Lower lobe of right lung (tissue), 2 donors: ENCODE measurements around the gene PTPN11. TPM values are rescaled to one million over a fixed set of nuclear protein-coding genes. Genes with fewer than 3 reads are reported as not detected.

Experiments
- ATAC-seq, 2 donors: fragments of 200-7000 bp; cut with Tn5 transposase; one replicate each; pipeline ENCODE4 v1.9.1; 2020 to 2022; ENCODE audit warnings: mild to moderate bottlenecking in 2 of 2, moderate library complexity in 2 of 2
- DNase-seq: peaks from one replicate; pipeline ENCODE4 v3.0.0-alpha.2; 2020
- H3K27ac ChIP-seq: fragments of 200-600 bp; one replicate; pipeline ENCODE4 v1.8.0; 2022
- H3K27me3 ChIP-seq: fragments of 200-600 bp; one replicate; pipeline ENCODE4 v1.8.0; 2022; ENCODE audit warnings: low read depth
- H3K36me3 ChIP-seq: fragments of 200-600 bp; one replicate; pipeline ENCODE4 v1.8.0; 2022; ENCODE audit warnings: mild to moderate bottlenecking
- H3K4me1 ChIP-seq: fragments of 200-600 bp; one replicate; pipeline ENCODE4 v1.8.0; 2022
- H3K4me3 ChIP-seq: fragments of 200-600 bp; one replicate; pipeline ENCODE4 v1.8.0; 2022; ENCODE audit warnings: mild to moderate bottlenecking
- H3K9me3 ChIP-seq: fragments of 200-600 bp; one replicate; pipeline ENCODE4 v1.8.0; 2022
- intact Hi-C: fragments of 100-400 bp; cut with DNase I; formaldehyde crosslinking; loops from one replicate; pipeline ENCODE4 v1.11.0; 2022
- total RNA-seq: library from RNA; stranded (reverse); fragmentation: NEBNext Ultra II Directional; extraction: Animal tissue kit (Norgen Biotek cat#: 25700); gene quantifications from one replicate; pipeline ENCODE4 v1.2.1, GENCODE V29; 2021
- TF ChIP-seq, protein P1 (sequence below): fragments of 200-600 bp; IDR thresholded peaks from one replicate; pipeline ENCODE4 v1.8.0; 2022; ENCODE audit warnings: antibody characterized with exemption, mild to moderate bottlenecking
- donor health status: DM: no; HTN: yes; CAD: no; lungs with severe emphysema.

The PTPN11 gene
- total RNA-seq, 1 donor from 2014 or later: 87.5 TPM

DNA sequence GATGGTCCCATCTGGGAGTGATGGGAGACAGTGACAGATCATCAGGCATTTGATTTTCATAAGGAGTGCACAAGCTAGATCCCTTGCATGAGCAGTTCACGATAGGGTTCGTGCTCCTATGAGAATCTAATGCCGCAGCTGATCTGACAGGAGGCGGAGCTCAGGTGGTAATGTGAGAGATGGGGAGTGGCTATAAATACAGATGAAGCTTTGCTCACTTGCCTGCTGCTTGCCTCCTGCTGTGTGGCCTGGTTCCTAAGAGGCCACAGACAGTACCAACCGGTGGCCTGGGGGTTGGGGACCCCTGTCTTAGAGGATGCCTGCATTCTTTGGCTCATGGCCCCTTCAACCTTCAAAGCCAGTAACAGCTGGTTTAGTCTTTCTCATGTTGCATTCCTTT, 130.3 kb downstream of the PTPN11 start:
- peaks cover 5% of the 10 kb centered on the region for H3K27me3 ChIP-seq
- H3K4me3 ChIP-seq: no peak overlapping the region
- no peaks in the 10 kb centered on the region for H3K4me1 ChIP-seq
- ATAC-seq (no peak), DNase-seq (no peak)
- no peaks in the 10 kb centered on the region for H3K36me3 ChIP-seq
- intact Hi-C loops: no loop called here
- TF ChIP-seq, protein P1, sequence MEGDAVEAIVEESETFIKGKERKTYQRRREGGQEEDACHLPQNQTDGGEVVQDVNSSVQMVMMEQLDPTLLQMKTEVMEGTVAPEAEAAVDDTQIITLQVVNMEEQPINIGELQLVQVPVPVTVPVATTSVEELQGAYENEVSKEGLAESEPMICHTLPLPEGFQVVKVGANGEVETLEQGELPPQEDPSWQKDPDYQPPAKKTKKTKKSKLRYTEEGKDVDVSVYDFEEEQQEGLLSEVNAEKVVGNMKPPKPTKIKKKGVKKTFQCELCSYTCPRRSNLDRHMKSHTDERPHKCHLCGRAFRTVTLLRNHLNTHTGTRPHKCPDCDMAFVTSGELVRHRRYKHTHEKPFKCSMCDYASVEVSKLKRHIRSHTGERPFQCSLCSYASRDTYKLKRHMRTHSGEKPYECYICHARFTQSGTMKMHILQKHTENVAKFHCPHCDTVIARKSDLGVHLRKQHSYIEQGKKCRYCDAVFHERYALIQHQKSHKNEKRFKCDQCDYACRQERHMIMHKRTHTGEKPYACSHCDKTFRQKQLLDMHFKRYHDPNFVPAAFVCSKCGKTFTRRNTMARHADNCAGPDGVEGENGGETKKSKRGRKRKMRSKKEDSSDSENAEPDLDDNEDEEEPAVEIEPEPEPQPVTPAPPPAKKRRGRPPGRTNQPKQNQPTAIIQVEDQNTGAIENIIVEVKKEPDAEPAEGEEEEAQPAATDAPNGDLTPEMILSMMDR: no peak
- no peak overlapping the region for H3K27ac ChIP-seq
- H3K9me3 ChIP-seq: no peaks in the 10 kb centered on the region

DNA sequence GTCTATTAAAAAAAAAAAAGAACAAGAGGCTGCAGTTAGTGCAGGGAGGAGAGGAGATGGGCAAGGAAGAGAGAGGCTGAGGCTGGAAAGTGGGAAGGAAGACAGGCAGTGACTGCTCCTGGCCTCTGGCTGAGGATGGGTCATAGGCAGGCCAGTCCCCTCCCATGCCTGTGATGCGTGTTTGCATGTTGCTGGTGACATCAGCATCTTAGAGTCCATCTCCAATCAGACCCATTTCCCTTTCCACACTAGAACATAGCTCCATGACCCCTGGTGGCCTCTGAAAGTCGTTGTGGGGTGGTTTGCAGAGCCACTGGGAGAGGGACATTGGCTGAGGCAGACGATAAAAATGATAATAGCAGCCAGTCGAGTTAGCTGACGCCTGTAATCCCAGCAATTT, 132.9 kb downstream of the PTPN11 start:
- Histone ChIP-seq H3K27ac (no peak overlapping the region), H3K9me3 (no peaks in the 10 kb centered on the region), H3K27me3 (peaks cover 9% of the 10 kb centered on the region), H3K4me1 (no peaks in the 10 kb centered on the region), H3K36me3 (no peaks in the 10 kb centered on the region), H3K4me3 (no peak overlapping the region)
- intact Hi-C loops: no loop called here
- TF ChIP-seq, protein P1: no peak
- DNase-seq: no peak
- no peak for ATAC-seq

DNA sequence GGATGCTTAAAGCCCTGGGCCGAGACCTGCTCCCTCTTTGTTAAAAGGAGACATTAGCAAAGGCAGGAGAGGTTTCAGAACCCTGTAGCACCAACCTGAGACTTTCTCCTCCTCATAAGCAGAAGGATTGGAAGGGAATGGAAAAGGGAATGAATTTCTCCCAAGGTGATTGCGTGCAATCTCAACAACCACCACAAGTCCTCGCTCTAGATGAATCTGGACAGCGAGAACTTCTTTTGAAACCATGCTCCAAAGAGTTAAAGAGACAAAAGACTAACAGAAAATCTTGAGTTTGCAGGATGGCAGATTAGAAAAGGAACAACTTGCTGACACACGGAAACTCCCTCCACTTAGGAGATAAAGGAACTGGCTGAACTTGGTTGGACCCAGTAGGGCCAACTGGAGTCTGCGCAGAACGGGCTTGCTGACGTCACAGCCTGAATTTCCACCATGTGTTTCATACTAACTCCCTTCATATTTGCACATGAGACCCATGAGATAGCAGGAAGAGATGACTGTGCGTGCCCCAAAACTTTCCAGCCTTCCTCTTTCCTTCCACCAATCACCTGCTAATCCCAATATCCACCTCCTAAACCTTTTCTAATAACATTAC, 137.0 kb downstream of the PTPN11 start:
- ATAC-seq (no peak), DNase-seq (no peak)
- TF ChIP-seq, protein P1: no peak
- no peak overlapping the region for H3K27ac ChIP-seq
- intact Hi-C loops: no loop called here
- no peak overlapping the region for H3K4me3 ChIP-seq
- peaks cover 3% of the 10 kb centered on the region for H3K27me3 ChIP-seq
- no peaks in the 10 kb centered on the region for H3K36me3 ChIP-seq
- H3K9me3 ChIP-seq: no peaks in the 10 kb centered on the region
- no peaks in the 10 kb centered on the region for H3K4me1 ChIP-seq

DNA sequence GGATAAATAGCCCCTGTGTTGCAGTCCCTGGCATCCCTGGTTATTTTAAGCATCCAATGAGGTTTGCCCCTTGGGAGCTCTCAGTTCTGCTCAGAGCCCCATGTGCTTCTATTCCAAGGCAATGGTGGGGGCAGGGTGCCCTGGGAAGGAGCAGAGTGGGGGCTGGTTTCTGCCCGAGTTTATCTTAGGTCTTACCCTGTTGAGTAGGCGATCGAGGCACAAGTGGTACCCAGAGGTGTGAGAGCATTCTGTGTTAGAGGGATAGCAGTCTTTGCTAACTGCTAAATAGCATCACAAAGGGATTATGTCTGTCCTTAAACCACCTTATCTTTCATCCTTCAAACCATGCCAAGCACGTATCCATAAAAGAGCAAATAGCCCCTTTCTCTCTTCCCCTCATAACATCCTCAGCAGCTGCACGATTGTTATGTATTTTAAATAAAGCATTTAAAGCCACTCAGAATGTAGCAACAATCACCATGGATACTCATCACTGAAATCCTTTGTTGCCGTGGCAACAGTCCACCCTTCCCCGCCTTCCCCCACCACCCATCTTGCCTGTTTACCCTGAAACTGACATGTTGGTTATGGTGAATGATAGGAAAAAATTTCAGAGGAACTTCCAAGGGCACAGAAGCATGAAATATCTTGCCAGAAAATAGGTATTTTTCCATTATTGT, 139.3 kb downstream of the PTPN11 start:
- no peaks in the 10 kb centered on the region for H3K9me3 ChIP-seq
- no peak overlapping the region for H3K4me3 ChIP-seq
- H3K27me3 ChIP-seq: peaks cover 3% of the 10 kb centered on the region
- ATAC-seq (no peak), DNase-seq (no peak)
- no peak overlapping the region for H3K27ac ChIP-seq
- TF ChIP-seq, protein P1: no peak
- intact Hi-C loops: no loop called here
- no peaks in the 10 kb centered on the region for H3K36me3 ChIP-seq
- H3K4me1 ChIP-seq: no peaks in the 10 kb centered on the region

Other genes starting within 250 kb of the PTPN11 start
- 54.8 TPM for gene HECTD4, start 36.5 kb upstream of the PTPN11 start, total RNA-seq
- 896 TPM for gene RPL6, start 9.3 kb upstream of the PTPN11 start, total RNA-seq